ENCODE measurements around the gene ATP8A2. TPM values are rescaled to one million over a fixed set of nuclear protein-coding genes. Genes with fewer than 3 reads are reported as not detected.
"Not testable (repeated sequence)": the region's sequence is repeated elsewhere in the genome, so short reads cannot be mapped to it uniquely, and the experiment has no call there.

The ATP8A2 gene
- total RNA-seq, 1 experiment from 2014 or later, result 1.3 TPM

DNA sequence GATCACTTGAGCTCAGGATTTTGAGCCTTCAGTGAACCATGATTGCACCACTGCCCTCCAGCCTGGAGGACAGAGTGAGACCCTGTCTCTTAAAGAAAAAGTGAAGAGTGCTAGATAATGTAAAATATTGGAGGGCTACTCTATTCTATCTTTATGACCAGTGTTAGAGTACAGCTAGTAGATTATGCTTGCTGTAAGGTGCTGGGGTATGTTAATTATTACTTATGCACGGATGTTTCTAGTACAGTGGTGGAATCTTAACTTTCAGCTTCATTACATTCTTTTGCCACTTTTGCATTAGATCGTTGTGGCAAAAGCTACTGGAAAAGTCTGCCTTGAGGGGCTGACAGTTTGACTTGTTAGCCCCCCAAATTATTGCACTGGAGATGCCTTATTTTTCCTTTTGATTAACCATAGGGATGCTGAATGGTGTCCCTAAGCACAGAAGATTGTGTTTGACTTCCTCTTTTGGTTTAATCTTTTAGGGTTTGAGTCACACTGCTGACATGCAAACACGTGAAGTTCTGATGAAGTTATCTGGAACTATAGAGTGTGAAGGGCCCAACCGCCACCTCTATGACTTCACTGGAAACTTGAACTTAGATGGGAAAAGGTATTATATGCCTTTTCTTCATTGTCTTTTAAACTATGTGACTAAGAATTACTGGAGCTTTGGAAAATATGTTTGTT, 169.8 kb downstream of the ATP8A2 start:
- DNase-seq (ENCODE audit: low read depth), result no peak

DNA sequence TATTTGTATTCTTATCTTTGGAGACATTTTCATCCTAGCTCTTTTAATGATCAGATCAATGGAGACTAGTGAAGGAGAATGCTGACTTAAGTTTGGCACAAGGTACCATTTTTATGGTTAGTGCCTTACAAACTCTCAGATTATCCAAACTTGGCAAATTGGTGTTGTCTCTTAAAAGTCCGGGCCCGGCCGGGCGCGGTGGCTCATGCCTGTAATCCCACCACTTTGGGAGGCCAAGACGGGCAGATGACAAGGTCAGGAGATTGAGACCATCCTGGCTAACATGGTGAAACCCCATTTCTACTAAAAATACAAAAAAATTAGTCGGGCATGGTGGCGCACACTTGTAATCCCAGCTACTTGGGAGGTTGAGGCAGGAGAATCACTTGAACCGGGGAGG, 177.2 kb downstream of the ATP8A2 start:
- DNase-seq (ENCODE audit: low read depth), result not testable (repeated sequence)

DNA sequence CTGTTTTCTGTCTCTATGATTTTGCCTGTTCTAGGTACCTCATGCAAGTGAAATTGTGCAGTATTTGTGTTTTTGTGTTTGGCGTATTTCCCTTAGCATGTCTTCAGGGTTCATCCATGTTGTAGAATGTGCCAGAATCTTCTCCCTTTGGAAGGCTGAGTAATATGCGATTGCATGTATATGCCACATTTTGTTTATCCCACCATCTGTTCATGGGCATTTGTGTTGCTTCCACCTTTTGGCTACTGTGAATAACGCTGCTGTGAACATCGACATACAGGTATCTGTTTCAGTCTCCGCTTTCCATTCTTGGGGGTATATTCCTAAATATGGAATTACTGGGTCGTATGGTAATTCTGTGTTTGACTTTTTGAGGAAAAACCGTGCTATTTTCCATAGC, 190.0 kb downstream of the ATP8A2 start:
- DNase-seq (ENCODE audit: low read depth), result no peak

DNA sequence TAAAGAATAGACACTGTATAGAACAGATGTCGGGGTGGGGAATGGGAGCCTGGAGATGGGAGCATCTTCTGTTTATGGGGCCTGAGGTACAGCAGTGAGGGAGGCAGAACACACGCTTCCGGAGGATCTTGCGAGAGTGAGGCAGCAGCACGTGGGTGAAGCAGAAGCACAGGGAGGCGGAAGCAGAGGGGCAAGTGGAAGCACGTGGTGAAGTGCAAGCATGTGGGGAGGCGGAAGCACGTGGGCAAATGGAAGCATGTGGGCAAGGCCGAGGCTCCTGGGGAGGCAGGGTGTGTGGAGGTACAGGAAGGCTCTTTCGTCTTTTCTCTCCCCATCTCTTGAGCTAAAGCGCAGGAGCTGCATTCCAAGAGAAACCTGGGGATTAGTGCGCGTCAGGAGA, 198.4 kb downstream of the ATP8A2 start:
- DNase-seq (ENCODE audit: low read depth), result no peak

DNA sequence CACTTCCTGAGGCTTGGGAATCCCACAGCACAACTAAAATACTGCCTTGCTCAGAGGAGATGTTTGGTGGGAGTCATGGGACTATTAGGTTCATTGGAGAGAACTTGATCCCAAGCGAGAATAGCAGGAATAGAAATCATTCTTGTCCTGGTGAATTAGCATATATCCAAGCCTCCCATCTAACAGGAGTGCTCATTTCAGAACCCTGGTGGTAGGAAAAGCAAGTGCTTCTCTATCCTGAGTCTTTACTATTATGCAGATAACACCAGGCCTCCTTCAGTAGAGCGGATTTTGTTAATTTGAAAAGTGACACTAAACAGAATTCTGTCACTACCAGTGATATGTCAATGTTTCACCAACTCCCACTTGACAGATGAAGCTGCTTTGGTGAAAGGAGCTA, 199.5 kb downstream of the ATP8A2 start:
- no peak for DNase-seq (ENCODE audit: low read depth)

DNA sequence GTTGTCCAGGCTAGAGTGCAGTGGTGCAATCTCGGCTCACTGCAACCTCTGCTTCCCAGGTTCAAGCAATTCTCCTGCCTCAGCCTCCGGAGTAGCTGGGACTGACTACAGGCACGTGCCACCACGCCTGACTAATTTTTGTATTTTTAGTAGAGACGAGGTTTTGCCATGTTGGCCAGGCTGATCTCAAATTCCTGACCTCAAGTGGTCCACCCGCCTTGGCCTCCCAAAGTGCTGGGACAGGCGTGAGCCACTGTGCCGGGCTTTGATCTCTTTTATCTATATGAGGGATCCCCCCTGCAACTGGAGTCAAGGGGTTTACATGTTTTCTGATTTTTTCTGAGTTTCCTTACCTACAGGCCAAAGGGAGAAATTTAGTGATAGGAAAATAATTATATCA, 200.4 kb downstream of the ATP8A2 start:
- not testable (repeated sequence) for DNase-seq (ENCODE audit: low read depth)

DNA sequence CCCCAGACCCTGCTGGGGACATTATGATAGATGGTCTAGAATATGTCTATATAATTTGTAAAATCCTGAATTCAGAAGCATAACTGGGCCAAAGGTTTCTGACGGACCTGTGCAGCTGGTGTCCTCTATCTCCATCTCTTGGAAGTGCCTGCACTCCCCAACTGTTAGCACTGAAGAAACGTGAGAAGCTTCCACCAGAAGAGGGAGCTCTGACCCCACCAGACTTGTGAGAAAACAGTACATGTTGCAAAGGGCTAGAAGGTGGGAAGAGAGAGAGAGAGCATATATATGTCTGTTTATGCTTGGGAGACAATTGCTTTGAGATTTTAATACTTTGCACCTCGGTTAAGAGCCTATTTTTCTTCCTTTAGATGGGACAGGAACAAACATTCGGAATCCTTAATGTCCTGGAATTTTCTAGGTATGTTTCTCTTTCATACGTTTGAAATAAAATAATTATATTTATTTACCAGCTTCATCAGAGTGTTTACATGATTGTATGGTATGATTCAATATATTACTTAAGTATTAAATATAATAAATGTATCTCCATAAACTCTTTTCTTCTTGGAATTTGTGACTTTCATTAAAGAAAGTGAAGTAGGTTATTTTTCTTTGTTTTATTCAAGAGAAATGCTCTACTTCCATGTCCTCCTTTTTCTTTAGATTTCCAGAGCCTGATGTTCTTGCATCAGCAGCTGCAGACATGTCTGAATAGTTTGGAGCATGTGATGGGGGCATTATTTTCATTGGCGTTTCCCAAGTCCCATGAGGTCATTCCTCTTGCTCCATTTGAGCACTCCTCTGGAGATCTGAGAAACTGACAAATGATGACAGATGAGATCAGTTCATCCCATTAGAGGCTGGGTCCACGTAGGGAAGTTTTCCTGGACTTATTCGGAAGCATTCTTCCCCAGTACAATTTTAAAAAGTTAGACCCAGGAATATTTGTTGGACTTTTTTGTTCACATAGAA, 202.9 kb downstream of the ATP8A2 start:
- DNase-seq (ENCODE audit: low read depth), result peak; percentile 74

DNA sequence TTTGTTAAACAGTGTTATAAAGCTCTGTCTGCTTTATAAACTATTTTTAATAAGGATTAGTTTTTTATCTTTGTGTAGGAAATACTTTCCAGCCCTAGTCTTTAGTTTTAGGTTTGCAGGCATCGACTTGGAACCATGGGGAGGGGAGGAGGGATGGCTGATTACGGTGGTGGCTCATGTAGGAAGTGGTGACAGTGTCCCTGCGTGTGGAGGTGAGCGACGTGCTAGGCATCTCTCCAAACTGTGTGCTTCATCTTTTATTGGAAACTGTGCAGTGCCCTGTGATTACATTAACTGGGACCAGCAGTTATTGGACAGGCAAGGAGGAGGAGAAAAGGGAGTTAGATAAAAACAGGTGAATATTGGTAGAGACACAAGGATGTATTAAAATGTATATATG, 203.8 kb downstream of the ATP8A2 start:
- peak; percentile 3 for DNase-seq (ENCODE audit: low read depth)

DNA sequence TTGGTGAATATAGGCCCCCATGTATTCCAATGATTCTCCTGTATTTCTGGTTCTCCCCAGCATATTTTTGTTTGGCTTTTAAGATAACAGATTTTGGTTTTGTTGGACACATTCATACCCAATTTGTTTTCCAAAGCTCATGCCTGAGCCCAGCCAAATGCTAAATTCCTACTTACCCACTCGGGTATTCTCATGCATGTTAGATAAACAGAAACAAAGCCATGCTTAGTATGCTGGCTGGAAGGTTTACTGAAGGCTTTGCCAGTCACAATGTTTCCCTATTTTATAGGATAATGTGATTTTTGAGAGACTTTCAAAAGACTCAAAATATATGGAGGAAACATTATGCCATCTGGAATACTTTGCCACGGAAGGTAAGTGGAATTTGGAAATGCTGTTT, 206.8 kb downstream of the ATP8A2 start:
- DNase-seq (ENCODE audit: low read depth), result no peak

DNA sequence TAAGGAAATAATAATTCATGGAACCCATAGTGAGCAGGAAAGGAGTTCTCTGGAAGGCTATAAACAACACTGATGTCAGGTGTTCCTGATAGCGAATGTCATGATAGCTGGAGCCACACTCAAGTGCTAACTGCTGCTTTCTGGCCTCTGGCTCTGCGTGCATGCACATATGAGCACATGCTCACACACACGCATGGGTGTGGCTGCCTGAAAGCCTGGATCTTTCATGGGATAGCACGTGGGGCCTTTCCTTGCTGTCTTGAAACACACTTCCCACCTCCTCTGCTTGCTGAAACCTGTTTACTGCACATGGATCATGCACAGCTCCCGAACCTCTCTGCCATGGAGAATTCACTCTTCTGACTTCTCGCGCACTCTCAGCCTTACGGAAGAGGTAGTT, 207.4 kb downstream of the ATP8A2 start:
- DNase-seq (ENCODE audit: low read depth), result no peak

DNA sequence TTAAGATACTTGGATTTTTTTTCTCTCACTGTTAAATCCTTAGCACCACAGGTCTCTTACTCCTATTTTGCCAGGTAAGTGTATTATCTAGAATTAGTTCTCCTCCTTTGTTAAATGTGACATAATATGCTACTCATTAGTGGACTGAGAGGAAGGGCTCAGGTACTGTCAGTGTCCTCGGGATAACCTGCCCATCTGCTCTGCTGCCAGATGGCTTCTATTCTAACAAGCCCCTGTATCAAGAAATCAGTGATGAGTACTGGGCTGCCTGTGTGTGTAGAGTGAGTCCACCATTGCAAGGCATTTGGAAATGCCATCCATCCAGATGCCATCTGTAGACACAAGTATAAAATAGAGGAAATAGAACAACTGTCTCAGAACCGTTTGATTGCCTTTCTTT, 209.6 kb downstream of the ATP8A2 start:
- no peak for DNase-seq (ENCODE audit: low read depth)

DNA sequence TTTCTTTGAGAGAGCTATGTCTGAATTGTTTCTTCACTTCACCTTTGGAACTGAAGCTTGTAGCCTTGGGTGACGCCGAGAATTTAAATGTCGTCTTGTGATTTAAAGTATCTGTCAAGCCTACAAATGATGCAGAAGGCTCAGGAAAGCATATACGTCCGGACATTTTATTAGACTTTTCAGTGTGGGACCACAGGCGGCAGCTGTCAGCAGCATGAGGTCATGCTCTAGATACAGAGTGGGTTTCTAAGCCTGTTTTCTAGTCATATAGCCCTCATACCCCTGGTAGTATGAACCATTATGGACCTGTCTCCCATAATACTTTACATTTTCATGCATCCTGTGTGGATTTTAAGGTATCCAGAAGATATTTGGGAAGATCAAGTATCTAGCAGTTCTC, 212.3 kb downstream of the ATP8A2 start:
- DNase-seq (ENCODE audit: low read depth), result no peak

DNA sequence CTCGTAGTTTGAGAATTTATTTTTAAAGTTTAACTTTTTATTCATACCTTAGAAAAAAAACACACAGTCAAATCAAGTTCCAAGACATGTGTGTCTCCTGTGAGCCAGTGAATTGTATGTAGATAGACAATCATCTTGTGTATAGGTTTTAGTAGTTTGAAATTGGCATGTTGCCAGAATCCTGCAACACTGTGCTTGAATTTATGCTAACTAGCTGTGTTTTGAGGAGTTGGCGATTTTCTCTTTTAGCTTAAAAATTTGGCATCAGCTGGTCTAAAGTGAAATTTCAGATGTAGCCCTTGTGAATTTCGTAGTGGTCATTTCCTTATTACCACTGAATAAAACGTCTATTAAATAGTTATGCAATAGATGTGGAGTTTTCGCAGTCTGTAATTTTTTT, 213.2 kb downstream of the ATP8A2 start:
- DNase-seq (ENCODE audit: low read depth), result no peak

DNA sequence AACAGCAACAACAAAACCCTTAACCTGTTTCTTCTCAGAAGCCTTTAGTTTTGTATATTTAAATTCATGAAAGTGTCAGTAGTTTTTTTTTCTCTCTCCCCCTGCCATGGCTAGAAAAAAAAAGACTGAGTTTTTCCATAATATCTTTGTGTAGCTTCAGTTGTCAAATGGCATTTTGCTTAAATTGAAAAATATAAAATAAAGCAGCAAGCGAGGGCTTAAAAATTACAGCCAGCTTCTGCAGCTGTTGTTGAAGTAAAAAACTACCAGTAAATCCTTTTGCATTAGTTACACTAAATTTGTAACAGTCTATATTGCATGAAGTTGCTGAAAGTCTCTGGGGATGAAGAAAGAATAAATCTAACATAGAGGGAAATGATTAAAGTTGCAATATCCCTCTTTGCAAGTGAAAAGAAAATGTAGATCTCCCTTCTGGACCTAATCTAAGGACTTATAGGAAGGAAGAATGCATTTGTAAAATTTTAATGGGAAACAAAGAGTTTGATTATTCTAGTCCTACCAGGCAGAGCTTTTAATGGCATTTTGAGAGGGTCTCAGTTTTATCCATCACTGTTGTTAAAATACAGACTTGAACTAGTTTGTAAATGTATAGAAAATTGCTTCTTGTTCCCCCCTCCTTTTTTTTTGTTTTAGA, 215.7 kb downstream of the ATP8A2 start:
- no peak for DNase-seq (ENCODE audit: low read depth)

DNA sequence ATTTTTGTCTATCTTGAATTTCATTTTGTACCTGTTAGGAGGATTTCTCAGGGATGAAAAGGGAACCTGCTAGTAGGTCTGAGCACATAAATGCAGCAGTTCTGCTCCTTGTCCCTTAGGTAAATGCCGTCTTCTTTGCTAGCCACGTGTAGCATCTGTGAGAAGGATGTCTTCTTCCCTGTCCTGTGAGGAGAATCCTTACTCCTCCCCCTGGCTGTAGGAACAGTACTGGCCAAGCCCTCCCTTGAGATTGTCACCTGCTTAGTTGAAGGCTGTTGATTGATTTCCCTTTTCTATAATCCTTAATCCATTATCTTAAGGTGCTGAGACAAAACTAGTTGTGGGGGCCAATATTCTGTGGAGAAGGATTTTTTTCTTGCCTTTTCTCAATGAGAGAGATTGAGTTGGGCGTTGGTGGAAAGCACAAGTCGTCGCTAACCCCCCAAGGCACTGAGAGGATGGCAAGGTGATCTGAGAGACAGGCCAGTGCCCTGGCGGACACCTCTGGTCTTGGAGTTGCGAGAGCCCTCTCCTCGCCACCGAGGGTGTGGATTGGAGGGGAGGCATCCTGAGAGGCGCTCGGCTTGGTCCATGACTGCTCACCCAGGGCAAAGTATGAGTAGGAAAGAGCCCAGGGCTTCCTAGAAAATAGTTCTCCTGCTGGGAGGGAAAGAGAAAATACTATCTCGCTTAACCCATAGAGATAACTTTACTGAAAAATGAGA, 216.7 kb downstream of the ATP8A2 start:
- no peak for DNase-seq (ENCODE audit: low read depth)

DNA sequence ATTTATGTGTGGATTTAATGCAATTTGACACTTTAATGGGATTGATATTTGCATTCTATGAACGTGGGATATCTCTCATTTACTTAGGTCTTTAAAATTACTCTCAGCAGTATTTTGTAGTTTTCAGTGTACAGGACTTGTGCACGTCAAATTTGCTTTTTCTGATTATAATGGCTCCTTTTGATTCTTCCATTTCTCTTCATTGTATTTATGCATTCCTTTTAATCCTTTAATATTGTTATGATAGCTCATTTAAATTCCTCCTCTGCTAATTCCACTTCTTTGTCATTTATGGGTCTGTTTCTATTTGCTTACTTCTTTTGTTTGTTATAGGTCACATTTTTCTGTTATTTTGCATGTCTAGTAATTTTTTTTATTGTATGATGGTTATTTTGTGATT, 226.6 kb downstream of the ATP8A2 start:
- no peak for DNase-seq (ENCODE audit: low read depth)

DNA sequence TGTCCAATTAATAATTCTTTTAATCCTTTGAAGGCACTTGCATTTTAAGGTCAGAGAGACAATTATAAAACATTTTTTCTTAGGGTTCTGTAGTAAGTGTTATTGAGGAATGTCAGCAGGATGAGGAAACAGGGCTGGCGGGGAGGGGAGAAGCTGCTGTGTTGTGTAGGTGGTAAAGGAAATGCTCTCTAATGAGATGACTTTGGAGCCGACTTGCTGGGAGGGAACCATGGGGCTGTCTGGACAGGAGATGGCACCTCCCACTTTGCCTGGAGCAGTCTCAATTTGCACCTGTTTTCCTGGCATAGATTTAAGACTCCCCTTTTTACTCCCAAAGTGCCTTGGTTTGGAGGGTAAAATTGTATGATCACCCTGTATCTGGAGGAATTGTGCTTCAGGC, 230.4 kb downstream of the ATP8A2 start:
- DNase-seq (ENCODE audit: low read depth), result no peak

DNA sequence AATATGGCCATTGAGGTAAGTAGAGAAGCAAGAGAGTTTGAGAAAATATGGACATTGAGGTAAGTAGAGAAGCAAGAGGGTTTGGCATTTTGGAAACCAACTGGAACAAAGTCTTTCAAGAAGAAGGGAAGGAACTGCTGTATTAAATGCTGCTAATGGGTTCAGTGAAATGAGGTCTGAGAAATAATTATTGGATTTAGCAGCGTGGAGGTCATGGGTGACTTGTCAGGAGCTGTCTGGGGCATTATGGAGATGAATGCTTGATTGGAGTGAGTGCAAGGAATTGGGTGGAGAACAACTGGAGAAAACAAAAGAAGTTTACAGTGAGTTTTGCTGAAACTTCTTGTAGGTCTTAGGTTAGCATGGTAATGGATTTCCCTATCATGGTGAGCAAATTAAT, 232.3 kb downstream of the ATP8A2 start:
- no peak for DNase-seq (ENCODE audit: low read depth)

DNA sequence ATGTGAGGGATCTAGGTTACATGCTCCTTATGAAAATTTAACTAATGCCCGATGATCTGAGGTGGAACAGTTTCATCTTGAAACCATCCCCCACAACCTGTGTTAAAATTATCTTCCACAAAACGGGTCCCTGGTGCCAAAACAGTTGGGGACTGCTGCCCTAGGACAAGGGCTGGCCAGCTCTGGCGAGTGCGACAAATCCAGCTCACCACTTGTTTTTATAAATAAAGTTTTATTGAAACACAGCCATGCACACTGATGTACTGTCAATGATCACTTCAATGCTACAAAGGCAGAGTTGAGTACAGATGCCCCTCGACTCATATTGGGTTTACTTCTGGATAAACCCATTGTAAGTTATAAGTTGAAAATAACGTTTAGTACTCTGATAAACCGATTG, 235.3 kb downstream of the ATP8A2 start:
- no peak for DNase-seq (ENCODE audit: low read depth)

DNA sequence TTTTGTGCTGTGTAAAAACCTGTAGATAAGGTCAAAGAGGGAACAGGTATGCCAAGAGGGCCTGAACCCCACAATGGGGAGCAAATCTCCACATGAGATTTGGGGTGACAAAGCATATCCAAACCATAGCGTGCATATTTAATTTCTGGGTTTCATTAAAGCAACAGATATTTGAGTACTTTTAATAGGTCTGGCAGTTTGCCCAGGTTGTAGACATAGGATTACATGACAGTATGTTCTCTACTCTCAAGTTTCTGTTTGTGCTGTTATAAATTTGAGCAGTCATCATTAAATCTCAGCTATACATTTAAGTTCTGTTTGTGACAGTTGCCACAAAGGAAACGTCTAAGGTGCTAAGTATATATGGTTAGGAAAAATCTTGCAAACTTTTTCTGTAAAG, 236.4 kb downstream of the ATP8A2 start:
- DNase-seq (ENCODE audit: low read depth), result no peak

DNA sequence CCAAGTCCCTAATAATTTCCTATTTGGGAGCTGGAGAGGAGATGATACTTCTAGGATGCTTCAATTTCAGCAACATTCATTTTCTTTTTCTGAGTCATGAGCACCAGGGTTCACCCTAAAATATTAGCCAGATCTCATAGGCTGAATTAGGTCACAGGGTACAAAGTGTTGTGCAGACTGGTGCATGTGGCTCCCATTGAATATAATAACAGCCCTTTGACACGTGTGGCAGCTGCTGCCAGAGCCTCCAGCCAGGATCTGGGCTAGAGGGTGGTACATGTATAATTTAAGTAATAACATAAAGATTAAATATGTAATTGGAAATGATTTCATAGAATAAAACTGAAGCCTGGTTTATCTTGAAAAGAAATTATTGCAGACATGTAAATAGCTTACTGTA, 244.9 kb downstream of the ATP8A2 start:
- no peak for DNase-seq (ENCODE audit: low read depth)

DNA sequence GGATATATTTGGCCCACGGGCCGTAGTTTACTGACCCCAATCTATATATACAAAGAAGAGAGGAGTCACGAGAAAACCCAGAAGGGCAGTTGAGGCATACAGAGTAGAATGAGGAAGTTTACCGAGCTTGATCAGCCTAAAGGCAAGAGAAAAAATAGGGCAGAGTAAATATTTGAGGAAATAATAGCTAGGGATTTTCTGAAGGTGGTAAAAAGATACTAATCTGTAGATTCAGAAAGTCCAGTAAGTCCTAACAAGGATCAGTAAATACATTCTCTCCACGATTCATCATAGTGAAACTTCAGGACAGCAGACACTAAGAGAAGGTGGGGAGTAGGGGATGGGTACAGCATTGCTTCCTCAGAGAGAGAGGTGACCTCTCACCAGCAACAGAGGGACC, 248.1 kb downstream of the ATP8A2 start:
- no peak for DNase-seq (ENCODE audit: low read depth)
